Hair follicle dermal papilla cell (primary cell): ENCODE results near the gene CDIP1. TPM values are rescaled to one million over a fixed set of nuclear protein-coding genes. Genes with fewer than 3 reads are reported as not detected.

Experiments used
- total RNA-seq: library from RNA; depleted of rRNA; stranded (reverse); fragments of >200 nt; gene quantifications from 2 replicates; pipeline ENCODE4 v1.2.3, GENCODE V29; 2012

CDIP1 gene
- 17.8 and 18.5 TPM in 2 replicates for total RNA-seq

GRCh38 chr16:4538350-4539235 lies at the start of gene CDIP1:
Gene CDIP1, minus strand, starts transcription at chr16:4538773. Its CDS starts 24,643 bp downstream, at chr16:4514130.

GRCh38 chr16:4556112-4556511 lies 17.5 kb upstream of the CDIP1 start, which contains the start of gene C16orf96:
Gene C16orf96, plus strand, starts transcription at chr16:4556340. Its CDS starts 150 bp downstream, at chr16:4556490.

GRCh38 chr16:4475880-4476788 lies 62.4 kb downstream of the CDIP1 start, which contains the start of gene HMOX2:
Gene HMOX2, plus strand, starts transcription at chr16:4476398. Its CDS starts 29,127 bp downstream, at chr16:4505525.

GRCh38 chr16:4474192-4474961 lies 64.2 kb downstream of the CDIP1 start, which contains the start of gene NMRAL1:
Gene NMRAL1, minus strand, starts transcription at chr16:4474625. Its CDS starts 493 bp downstream, at chr16:4474132.

Other genes with a start within 250 kb of the CDIP1 start
- 6.0 and 6.6 TPM in 2 replicates for gene GLIS2, start 222.7 kb downstream of the CDIP1 start, total RNA-seq
- gene PAM16, start 187.5 kb downstream of the CDIP1 start, total RNA-seq = 12.5 and 15.5 TPM in 2 replicates
- 228 and 251 TPM in 2 replicates for gene VASN, start 166.9 kb downstream of the CDIP1 start, total RNA-seq
- gene CORO7, start 122.2 kb downstream of the CDIP1 start, total RNA-seq = 23.7 and 26.1 TPM in 2 replicates
- gene DNAJA3, start 112.9 kb downstream of the CDIP1 start, total RNA-seq = 42.5 and 43.4 TPM in 2 replicates
- gene NMRAL1, start 64.1 kb downstream of the CDIP1 start, total RNA-seq = 65.2 and 67.0 TPM in 2 replicates
- 32.4 and 36.0 TPM in 2 replicates for gene HMOX2, start 62.4 kb downstream of the CDIP1 start, total RNA-seq
- under 0.01 and 0.12 TPM in 2 replicates for gene C16orf96, start 17.6 kb upstream of the CDIP1 start, total RNA-seq
- 8.5 and 13.6 TPM in 2 replicates for gene UBALD1, start 76.1 kb upstream of the CDIP1 start, total RNA-seq
- gene MGRN1, start 86.1 kb upstream of the CDIP1 start, total RNA-seq = 47.6 and 50.8 TPM in 2 replicates
- 13.8 and 15.6 TPM in 2 replicates for gene NUDT16L1, start 154.8 kb upstream of the CDIP1 start, total RNA-seq
- gene ANKS3, start 195.5 kb upstream of the CDIP1 start, total RNA-seq = 32.5 and 36.5 TPM in 2 replicates
- 1.6 and 3.3 TPM in 2 replicates for gene DNAAF8, start 195.8 kb upstream of the CDIP1 start, total RNA-seq
- gene ZNF500, start 228.4 kb upstream of the CDIP1 start, total RNA-seq = 16.4 and 16.8 TPM in 2 replicates
- gene SEPTIN12, start 249.6 kb upstream of the CDIP1 start, total RNA-seq = not detected in 2 replicates